GM12874 (cell line): Measurements from ENCODE around the gene OGA.

Experiments used
- TF ChIP-seq, protein P1 (sequence below): IDR thresholded peaks from 2 replicates; pipeline ENCODE4 v1.5.1; 2011; ENCODE audit warnings: low read depth, mild to moderate bottlenecking, control low read depth, low read length, moderate library complexity; ENCODE audit not compliant: insufficient read depth

The OGA gene

GRCh38 chr10:101775273-101776160, 42.7 kb downstream of the OGA start, which contains the start of gene FGF8:
Gene FGF8 (minus strand): TSS chr10:101776114. CDS start chr10:101775900, 214 bp downstream.
- TF ChIP-seq, protein P1, sequence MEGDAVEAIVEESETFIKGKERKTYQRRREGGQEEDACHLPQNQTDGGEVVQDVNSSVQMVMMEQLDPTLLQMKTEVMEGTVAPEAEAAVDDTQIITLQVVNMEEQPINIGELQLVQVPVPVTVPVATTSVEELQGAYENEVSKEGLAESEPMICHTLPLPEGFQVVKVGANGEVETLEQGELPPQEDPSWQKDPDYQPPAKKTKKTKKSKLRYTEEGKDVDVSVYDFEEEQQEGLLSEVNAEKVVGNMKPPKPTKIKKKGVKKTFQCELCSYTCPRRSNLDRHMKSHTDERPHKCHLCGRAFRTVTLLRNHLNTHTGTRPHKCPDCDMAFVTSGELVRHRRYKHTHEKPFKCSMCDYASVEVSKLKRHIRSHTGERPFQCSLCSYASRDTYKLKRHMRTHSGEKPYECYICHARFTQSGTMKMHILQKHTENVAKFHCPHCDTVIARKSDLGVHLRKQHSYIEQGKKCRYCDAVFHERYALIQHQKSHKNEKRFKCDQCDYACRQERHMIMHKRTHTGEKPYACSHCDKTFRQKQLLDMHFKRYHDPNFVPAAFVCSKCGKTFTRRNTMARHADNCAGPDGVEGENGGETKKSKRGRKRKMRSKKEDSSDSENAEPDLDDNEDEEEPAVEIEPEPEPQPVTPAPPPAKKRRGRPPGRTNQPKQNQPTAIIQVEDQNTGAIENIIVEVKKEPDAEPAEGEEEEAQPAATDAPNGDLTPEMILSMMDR = no peak

DNA sequence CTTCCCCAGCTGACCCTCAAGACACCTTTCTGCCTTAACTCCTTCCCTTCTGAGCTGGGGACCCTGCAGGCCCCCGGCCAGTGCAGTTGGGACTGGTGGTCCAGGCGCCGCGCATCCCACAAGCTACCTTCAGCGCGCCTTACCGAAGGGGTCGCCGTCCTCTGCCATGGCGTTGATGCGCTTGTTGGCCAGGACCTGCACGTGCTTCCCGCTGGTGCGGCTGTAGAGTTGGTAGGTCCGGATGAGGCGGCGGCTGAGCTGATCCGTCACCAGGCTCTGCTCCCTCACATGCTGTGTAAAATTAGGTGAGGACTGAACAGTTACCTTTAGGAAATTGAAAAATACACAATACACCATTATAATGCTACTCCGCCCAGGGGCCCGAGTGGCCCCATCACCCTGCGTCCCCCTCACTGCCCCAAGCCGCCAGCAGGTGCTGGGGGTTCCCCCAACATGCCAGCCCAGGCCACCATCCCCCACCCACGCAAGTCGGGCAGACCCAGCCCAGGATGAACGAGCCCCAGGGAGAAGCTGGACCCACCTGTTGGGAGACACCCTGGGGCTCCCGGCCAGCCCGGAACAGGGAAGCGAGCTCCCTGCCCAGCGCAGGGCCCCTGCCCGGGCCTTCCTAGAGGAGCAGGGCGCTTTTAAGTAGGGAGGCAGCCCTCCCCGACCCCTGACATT, 43.5 kb downstream of the OGA start:
- TF ChIP-seq, protein P1 = no peak

- TF ChIP-seq, protein P1 = no peak
Observed at GRCh38 chr10:101773923-101774588, 44.2 kb downstream of the OGA start.

DNA sequence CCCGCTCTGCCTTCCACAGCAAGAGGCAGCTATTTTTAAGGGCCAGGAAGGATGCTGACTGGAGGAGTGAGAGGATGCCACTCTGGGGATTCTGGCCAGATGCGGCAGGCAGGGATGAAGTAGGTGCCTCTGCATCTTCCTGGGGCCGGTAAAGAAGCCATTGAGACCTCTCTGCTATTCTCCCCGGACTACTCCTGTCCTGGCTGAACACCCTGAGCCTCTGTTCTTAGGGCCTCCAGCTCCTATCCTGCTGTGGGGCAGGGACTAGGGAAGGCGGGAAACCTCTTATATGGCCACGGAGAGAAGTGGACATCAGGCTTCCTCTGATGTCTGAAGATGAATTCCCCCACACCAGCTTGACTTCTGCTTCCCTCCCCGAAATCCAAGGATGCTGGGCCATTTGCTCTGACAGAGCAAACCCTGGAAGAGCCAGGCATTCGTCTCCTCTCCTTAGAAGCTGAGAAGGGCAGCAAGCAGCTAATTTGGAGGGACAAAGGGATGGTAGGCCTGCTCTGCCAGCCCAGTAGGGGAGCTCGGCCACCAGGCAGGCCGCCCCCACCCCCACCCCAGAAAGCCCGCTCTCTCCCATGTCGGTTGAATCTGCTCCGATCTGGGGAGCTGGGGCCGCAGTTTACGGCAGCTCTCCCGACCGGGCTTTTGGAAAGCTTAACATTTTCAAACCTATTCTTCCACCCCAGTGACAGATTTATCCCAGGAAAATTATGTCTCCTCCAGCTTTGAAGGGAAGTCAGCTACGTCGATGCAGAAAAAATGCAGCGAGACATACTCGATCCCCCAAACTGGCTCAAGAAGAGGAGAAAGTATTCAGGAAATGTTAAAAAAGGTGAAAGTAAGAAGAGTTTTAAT, 45.1 kb downstream of the OGA start:
- TF ChIP-seq, protein P1 = no peak

DNA sequence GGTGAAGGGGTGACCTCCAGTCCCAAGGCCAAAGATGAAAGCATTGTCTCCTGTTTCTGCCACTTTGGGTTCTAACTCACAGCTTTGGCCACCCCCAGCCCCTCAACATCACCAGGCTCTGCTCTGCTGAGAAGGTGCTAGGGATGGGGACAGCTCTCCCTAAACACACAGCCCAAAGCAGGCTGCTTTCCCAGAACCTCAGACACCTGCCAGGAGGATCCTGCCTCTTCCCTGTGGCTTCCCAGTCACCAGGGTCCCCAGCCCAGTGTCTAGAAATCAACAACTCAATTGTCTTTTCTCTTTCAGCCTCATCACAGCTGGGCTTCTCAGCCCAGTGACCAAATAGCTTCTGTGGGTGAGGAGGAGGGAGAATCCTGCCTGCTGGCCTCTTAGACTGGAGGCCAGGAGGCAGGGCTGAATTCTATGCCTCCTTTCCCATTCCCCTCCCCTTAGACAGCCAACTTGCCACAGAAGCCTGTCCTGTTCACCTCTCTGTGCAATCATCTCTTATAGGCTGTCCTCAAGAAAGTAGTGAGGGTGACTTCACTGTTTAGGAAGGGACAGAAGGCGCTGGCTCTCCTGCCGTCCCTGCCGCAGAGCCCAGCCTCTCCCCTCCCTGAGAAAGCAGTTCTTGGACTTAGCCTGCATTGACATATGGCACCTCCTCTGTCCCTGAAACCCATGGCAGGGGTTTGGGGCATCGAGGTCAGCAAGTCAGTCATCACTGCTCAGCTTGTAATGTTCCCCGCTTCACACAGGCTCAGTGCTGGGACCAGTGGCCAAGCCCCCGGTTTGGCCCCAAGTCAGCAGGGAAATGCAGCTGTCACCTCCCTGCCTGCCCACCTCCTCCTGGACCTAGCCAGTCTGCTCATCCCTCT, 46.0 kb downstream of the OGA start:
- TF ChIP-seq, protein P1 = no peak

- TF ChIP-seq, protein P1 = no peak
Observed at GRCh38 chr10:101771380-101771779, 46.9 kb downstream of the OGA start.
